ENCODE results near the gene SLC9C1.
A peak's percentile ranks its signal among the peaks of the same experiment; 100 is the strongest.

Gene SLC9C1

GRCh38 chr3:112293368-112294321 lies at the start of gene SLC9C1:
Gene SLC9C1 (minus strand): TSS chr3:112294216. CDS start chr3:112286791, 7,425 bp downstream.
- no peak for DNase-seq

GRCh38 chr3:112341386-112341785 lies 47.4 kb upstream of the SLC9C1 start:
- no peak for DNase-seq

- no peak for DNase-seq
Measured at GRCh38 chr3:112339609-112340008, 45.6 kb upstream of the SLC9C1 start.

GRCh38 chr3:112339134-112339533 lies 45.1 kb upstream of the SLC9C1 start:
- DNase-seq = no peak

DNA sequence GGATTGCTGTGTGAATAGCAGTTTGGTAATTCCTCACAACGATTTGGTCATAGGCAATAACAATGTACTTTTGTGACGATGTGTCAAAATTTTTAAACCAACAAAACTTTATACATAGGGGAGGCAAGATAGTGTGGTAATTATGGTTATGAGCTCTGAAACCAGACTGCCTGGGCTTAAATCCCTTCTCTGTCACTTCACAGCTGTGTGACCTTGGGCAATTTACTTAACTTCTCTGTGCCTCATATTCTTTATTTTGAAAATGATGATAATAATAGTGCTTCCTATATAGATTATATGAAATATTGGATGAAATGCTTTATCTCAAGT lies 44.7 kb upstream of the SLC9C1 start:
- DNase-seq = no peak

DNA sequence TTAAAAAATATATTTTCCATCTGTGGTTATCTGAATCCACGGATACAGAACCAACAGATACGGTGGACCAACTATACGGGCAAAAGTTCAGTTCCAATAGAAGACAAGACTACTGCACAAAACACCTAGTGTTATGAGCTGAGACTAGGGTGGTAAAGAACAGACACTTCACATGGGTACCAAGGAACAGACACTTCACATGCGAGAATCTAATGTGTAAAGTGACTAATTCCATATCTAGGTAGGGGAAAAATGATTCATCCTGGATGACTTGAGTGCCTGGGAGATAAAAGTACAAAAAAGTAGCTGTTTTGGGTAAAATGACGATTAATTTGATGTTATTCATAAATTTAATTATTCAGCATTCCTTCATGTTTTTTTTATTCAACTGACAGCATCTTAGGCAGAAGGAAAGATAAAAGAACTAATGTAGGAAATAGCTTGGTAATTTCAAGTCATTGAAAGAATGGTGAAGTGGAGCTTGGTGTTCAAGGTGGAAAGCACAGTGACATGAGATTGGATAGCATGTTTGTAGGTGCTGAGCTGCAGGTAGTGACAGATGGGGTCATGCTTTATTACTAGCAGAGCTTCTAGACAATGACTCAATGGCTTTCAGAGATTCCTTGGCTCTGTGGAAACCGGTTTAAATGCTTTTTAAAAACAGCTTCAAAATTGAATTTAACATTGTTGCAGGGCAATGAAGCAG lies 44.2 kb upstream of the SLC9C1 start:
- no peak for DNase-seq

DNA sequence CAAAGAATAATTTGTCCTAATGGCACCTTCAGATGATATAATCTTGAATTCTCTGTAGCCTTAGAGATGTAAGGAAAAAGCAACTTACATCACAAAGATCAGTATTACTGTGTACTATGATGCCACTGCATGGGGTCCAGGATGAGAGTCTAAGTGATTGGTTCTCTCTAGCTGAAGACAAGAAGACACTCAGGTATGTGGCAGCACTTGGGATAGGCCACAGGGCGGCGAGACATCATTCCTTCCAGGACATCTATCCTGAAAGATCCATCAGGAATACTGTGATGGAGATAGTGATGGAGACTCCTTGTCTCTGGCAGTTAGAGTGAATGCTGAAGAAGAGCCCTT lies 41.4 kb upstream of the SLC9C1 start:
- no peak for DNase-seq

DNA sequence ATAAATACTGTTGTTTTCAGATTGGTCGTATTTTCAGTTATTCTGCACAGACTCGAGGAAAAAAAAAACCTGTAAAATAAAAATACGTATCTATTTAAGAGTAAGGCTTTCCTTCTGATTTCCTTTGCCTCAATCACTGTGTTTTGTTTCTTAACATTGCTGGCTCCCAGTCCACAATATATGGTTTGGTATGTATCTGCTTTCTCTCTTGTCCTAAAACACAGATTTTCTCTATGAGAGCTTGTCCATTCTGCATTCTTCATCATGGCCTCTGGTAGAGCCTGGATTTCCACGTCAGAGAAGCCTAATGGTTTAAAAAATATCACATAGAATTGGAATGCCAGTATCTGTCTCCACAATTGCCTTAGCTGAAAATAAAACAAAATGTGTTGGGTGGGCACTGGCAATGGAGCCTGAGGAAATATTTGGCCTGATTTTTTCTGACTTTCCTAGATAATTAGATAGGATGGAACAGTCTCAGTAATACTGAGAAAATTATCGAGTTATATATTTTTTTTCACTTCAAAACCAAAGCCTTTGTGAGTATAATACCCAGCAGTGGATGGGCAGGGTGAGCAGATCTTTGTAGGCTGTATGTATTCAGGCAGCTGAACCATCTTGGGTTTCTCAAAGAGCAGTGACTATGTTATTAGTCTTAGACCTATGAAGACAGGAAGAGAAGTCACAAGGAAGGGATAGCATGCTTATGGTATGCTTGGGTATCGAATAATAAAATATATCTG lies 40.8 kb upstream of the SLC9C1 start:
- no peak for DNase-seq

DNA sequence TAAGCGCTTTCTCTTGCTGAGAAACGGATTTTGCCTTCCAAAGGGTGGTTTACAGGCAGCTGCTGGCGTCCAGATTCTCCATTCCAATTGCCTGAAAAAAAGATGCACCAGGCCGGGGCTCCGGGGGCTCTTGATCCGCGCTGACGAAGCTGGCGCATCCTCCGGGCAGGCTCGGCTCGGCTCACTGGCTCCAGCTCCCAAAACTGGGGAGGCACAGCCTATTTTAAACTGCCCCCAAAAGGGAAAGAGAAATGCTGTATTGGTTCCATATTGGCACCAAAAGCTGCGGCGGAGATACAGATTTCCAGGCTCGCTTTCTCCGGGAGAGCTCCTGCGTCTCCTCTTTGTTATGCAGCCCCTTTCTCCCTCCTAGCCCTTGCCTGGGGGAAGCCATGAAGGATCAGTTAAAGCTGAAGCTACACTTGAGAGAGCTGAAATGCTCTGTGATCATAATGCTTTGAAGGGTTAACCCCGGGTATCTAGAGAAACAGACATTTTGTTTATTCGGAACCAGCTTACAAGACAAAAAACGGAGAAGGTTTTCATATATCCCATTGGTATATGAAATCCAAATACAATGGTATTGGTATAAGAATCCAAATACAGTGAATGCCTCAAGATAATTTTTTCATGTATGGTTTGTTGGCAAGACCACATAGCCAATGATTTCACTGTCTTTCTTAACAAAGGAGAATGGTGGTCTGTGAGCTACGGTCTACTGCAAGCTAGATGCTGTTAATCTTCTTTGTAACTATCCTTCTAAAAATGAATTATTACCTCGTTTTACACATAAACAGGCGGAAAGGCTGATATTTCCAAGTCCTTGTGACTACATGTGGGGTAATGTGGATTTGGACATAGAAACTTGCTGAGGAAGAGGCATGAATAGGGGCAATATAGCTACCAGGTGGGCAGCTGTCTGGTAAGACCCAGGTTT lies 39.6 kb upstream of the SLC9C1 start:
- no peak for DNase-seq

DNA sequence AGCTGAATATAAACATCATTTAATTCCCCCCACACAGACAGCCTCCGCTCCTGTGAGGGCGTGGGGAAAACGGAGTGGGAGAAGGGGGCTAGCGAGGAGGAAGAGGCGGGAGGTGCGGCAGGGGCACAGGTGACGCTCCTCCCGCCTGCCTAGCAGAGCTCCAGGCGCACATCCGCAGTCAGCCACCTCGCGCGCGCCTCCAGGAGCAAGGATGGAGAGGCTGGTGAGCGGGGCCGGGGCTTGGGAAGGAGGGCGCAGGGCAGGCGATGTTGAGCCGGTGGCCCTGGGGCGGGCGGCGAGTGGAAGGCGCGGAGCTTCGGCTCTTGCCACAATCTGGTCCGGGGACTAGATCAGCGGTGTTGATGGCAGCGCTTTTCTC lies 39.0 kb upstream of the SLC9C1 start, which contains the start of gene CD200:
Gene CD200, plus strand, starts transcription at position 155 of the 379 bp plus-strand sequence. Its CDS starts 57 bp downstream, at position 212.
- DNase-seq = peak; percentile 41

DNA sequence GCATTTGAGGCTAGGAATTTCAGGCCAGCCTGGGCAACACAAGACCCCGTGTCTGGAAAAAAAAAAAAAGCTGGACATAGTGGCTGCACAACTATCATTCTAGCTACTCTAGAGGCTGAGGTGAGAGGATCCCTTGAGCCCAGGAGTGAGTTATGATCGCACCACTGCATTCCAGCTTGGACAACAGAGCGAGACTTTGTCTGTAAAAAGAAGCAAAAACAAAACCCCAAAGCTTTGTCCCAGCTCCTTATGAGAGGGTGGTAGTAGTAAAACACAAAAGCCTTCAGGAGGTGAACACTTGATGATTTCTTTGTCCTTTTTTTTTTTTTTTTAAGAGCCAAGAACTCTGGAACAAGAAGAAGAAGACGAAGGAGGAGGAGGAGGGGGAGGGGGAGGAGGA lies 37.8 kb upstream of the SLC9C1 start:
- DNase-seq = no peak

- no peak for DNase-seq
Measured at GRCh38 chr3:112327371-112327951, 33.4 kb upstream of the SLC9C1 start.

- DNase-seq = no peak
Measured at GRCh38 chr3:112321867-112322652, 28.0 kb upstream of the SLC9C1 start.

DNA sequence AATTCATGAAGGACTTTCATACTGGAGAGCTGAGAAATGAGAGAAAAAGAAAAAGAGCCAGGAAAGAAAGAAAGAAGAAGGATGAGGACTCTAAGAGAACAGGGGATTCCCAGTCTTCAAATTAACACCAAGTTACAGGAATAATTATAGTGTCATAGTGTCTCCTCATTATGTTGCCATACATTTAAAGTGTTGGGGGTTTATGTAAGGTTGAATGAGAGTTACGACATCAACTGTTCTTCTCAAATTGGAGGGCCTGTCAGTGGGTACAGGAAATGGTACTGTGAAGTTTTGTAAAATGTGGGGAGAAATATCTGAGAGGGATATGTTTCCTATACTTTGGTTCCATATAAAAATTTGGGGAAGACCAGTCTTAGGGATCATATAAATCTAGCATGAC lies 26.7 kb upstream of the SLC9C1 start:
- no peak for DNase-seq

GRCh38 chr3:112319516-112320276 lies 25.7 kb upstream of the SLC9C1 start:
- no peak for DNase-seq

DNA sequence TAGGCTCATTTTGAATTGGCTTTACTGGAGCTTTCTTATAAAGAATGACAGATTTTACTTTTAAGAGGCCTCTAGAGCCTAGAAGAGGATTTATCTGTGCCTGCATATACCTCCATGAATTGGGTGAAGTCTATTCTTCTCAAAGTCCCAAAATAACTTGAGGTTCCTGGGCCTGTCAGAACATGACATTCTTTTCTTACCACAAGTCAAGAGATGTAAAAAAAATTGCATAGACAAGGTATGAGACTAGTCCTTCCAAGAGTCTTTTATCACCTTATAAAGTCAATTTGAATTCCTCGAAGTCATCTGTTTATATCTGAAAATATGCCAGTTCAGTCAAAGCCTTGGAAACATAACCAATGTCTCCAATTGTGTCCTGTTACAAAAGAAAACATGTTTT lies 21.8 kb upstream of the SLC9C1 start:
- DNase-seq = no peak

- no peak for DNase-seq
Measured at GRCh38 chr3:112314649-112315048, 20.6 kb upstream of the SLC9C1 start.

DNA sequence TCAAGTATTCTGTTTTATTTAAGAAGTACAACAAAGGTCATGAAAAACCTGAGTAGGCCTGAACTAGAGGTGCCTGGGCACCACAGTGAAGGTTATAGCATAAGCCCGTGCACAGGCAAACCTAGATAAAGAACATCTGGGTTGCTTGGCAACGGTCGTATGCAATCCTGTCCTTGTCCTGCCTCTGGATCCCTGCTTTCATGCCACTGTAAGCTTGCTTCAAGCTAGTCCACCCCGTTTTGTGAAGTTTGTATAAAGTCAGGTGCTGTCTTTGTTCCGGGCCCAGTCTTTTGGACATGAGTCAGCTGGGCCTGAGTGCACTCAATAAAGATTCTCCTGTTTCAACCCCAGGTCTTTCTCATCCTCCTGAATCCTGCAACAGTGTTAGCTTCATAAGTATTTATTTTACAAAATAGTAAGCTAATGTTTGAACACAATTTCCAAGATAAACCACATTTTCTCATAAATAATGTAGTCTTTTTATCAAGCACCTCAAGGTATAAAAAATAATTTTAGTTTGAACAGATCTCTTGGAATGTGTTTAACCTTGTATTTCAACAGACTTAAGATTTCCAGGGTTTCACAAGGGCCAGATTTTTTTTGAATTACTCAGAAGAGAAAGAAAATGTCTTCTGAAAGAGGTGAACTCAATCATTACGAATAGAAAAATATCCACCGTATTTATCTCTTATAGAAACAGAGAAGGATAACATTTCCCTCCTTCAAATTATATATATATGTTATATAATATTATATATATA lies 14.3 kb upstream of the SLC9C1 start:
- DNase-seq = no peak

- DNase-seq = no peak
Measured at GRCh38 chr3:112307557-112307956, 13.5 kb upstream of the SLC9C1 start.

GRCh38 chr3:112306825-112307224 lies 12.8 kb upstream of the SLC9C1 start:
- DNase-seq = no peak
